HK-2 (cell line): ENCODE measurements around the gene SH3RF2.

Experiments
- DNase-seq: peaks from one replicate; pipeline ENCODE4 v3.0.0-alpha.2; 2018; ENCODE audit not compliant: unreplicated experiment

The SH3RF2 gene

GRCh38 chr5:145922059-145922458 lies 14.3 kb upstream of the SH3RF2 start:
- no peak for DNase-seq

DNA sequence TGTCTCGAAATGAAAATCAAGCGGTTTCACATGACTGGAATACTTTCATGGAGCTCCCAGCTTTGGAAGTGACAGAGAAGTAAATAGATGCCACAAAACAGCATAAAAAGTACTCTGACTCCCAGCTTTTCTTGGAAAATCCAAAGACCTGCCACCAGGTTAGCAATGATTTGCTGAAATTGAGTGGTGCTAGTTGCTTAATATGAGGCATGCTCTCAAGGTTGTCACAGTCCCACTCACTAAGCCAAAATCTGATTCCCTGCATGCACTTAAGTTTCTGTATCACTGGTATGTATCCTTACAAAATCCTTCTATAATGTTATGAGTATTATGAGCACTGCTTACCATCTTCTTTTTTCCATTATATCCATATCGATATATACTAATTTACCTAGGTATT lies 13.0 kb upstream of the SH3RF2 start:
- DNase-seq, result no peak

GRCh38 chr5:145924849-145925248 lies 11.5 kb upstream of the SH3RF2 start:
- DNase-seq, result no peak

GRCh38 chr5:145925353-145925752 lies 11.0 kb upstream of the SH3RF2 start:
- no peak for DNase-seq

GRCh38 chr5:145925803-145926202 lies 10.6 kb upstream of the SH3RF2 start:
- DNase-seq, result no peak

- DNase-seq, result no peak
Observed at GRCh38 chr5:145931718-145932117, 4.7 kb upstream of the SH3RF2 start.

DNA sequence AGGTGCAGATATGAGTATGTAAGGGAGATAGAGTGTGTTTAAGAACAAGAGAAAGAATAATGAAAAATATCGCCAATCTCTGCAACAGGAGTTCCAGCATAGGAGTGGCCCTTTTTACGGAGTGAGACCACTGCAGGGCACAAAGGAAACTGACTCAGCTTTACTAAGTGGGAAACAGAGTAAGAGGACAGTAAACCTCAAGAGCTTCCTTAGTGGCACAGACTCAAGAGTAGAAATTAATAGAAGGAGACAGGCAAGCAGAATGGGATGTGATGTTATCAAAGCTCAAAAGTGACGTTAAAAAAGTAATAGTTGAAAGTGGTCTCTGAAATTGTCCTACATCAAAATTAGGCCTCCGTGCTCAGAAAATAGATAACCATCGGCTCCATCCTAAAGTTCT lies 2.1 kb upstream of the SH3RF2 start:
- DNase-seq, result no peak

- peak; percentile 45 for DNase-seq
Observed at GRCh38 chr5:145937432-145938250, 1.3 kb downstream of the SH3RF2 start.

DNA sequence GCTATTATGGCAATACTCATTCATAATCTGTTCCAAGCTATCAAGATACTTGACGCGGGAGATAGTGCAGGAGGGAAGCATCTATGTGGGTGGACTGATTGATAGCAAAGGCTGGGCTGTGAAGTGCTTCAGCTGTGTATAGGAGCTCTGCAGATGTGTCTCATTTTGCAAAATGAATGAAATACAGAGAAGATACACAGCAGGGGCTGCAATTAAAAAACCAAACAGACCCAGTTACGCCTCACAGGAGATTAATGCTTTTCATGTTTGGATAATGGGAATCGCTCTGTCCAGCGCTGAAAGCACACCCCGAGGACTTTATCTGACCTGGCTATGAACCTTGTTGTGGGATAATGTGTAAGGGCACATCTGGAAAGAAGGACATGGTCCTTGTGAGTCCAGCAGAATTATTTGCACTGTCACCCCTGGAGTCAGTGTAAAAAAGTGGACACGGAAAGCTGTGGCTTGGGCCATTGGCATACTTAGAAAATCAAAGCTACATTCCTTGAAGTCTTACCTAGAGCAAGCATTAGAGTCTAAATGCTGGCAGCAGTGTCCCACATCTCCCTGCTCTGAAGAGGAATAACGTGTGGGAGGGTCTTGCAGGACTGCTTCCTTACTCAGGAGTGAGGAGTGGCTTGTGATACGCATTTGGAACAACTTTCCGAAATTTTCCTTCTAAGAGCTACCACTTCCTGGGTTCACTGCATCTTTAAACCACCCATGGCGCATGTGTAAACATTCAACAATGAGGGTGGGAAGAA lies 2.6 kb downstream of the SH3RF2 start:
- DNase-seq, result no peak

- DNase-seq, result no peak
Observed at GRCh38 chr5:145939540-145940065, 3.2 kb downstream of the SH3RF2 start.

GRCh38 chr5:145941096-145941447 lies 4.7 kb downstream of the SH3RF2 start:
- no peak for DNase-seq

- no peak for DNase-seq
Observed at GRCh38 chr5:145941448-145942130, 5.2 kb downstream of the SH3RF2 start.

DNA sequence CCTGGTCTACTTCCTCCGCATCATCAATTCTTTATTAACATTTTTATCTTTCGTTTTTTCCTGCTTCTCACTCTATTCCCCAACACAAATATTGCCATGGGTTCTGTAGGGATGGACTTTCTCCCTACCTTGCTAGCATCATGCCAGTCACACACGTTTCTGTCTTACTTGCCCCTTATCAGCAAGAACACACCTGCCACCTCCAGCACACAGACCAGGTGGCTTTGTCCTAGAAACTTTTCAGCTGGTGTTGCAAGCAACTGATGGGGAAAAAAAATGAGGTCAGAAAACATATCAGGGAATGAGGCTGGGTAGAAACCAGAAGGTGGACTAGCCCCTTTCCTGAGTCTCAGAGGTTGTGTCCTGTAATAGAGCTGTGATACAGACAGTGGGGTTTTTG lies 5.8 kb downstream of the SH3RF2 start:
- no peak for DNase-seq

DNA sequence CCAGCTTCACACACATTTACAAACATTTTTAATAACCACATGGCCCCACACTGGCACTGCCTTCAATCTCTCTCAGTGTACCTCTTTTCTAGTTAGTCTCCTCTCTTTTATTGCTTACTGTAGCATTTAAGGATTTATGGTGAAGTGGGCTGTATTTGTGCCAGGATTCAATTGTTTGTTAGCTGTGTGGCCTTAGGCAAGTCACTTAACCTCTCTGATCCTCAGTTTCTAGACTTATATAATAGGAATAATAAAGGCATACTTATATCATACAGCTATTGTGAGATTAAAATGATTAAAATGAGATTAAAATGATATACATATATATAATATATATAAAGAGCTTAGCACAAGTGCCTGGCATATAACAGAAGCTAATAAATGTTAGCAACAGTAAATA lies 6.4 kb downstream of the SH3RF2 start:
- DNase-seq, result no peak

GRCh38 chr5:145943674-145944121 lies 7.3 kb downstream of the SH3RF2 start:
- peak; percentile 24 for DNase-seq

- no peak for DNase-seq
Observed at GRCh38 chr5:145944328-145944727, 8.0 kb downstream of the SH3RF2 start.

DNA sequence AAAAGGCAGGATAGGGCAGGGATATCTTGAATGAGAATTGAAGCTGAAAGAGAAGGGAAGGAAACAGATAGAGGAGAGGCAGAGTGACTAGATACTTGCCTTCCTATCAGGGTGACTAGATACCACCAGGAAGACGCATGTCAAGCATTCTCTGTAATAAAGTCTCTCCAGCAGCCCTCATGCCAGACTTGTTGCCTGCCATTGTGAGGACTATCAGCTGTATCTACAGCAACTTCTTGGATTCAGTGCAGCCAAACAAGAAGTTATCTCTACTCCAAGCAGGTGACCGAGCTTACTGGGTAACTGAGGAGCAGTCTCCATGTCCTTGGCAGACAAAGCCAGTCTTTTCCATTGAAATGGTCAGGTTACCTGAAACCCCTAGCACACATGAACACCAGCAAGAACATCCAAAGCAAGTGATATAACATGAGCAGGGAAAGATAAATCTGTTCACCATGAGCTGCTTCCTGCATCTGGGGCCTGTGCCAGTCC lies 9.3 kb downstream of the SH3RF2 start:
- DNase-seq, result no peak

DNA sequence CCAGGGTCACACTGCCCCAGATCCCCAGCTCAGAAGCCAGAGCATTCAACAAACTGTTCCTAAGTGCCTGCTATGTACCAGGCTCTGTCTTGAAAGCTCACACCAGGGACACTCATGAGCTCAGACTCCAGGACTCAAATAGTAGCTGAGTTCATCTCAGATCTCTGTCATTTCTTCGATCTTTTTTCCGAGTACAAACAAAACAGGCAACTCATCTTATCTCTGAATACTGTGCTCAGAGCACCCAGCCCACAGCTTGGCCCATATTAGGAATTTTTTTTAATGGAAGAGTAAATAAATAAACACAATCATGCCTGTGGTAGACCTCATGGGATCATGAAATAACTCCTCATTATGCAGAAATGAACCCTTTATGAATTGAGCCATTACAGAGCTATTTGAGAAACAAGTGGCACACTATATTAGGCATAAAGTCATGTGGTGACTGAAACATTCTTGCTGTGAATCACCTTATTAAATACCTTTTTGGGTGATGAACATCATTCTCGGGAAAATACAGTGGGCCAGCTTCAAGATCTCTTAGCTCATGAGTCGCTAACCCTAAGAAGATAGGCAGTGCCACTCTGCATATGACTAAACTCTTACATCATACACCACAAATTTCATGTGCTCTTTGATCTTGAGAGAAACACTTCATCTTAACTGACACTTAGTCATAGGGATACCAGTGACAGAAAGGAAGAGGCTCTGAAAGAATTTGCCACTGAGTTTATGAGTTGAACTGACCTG lies 9.9 kb downstream of the SH3RF2 start:
- DNase-seq, result peak; percentile 17

DNA sequence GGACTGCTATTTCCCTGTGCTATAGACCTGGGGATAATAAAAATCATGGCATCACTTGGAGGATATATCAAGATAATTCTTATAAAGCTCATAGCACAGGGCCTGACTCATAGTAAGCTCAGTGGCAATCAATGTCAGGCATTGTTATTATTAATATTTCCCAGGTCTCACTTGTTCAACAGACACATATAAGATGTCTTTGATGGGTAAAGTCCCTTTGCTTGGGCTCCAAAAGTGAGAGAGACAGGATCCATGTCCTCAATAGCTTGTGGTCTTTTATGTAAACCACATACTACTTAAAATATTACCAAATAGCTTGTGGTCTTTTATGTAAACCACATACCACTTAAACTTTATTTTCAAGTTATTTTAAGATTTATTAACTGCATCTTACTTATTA lies 11.2 kb downstream of the SH3RF2 start:
- no peak for DNase-seq

DNA sequence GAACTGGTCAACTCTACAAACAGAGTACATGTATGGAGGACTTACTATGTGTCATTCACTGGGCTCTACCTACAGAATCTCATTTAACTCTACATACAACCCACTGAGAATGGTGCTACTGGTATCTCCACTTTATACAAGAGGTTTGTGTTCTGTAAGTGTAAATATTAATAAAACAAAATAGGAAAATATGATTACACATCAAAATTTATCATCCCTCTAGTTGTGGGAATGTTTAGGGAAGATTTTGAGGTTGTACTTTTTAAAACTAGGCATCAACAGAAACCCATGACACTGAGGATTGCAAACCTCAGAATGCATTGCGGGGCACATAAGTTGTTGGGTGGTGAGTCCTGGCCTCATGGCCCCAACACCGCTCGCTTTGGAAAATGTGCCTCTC lies 11.7 kb downstream of the SH3RF2 start:
- DNase-seq, result no peak

DNA sequence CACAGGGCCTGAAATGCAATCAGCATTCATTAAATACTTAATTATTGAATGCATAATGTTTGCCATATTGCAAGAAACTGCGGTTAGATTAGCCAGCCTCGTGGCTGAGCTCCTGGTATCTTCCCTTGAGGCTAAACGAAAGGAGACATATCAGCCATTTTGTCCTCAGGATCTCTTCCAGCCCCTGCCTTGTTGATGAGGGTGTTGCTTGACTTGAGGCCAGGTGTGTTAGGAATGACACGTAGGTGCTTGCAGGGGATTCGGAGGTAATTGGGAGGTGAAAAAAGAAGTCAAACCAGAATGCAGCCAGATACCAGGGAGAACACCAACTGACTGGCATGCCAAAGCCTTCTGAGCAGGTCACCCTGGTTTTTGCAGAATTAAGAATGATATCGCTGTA lies 12.5 kb downstream of the SH3RF2 start:
- DNase-seq, result no peak

GRCh38 chr5:145949474-145949873 lies 13.1 kb downstream of the SH3RF2 start:
- DNase-seq, result no peak
